ENCODE measurements around the gene SLC23A1. TPM values are rescaled to one million over a fixed set of nuclear protein-coding genes. Genes with fewer than 3 reads are reported as not detected.

SLC23A1 gene
- total RNA-seq, 1 donor from 2014 or later = not detected

DNA sequence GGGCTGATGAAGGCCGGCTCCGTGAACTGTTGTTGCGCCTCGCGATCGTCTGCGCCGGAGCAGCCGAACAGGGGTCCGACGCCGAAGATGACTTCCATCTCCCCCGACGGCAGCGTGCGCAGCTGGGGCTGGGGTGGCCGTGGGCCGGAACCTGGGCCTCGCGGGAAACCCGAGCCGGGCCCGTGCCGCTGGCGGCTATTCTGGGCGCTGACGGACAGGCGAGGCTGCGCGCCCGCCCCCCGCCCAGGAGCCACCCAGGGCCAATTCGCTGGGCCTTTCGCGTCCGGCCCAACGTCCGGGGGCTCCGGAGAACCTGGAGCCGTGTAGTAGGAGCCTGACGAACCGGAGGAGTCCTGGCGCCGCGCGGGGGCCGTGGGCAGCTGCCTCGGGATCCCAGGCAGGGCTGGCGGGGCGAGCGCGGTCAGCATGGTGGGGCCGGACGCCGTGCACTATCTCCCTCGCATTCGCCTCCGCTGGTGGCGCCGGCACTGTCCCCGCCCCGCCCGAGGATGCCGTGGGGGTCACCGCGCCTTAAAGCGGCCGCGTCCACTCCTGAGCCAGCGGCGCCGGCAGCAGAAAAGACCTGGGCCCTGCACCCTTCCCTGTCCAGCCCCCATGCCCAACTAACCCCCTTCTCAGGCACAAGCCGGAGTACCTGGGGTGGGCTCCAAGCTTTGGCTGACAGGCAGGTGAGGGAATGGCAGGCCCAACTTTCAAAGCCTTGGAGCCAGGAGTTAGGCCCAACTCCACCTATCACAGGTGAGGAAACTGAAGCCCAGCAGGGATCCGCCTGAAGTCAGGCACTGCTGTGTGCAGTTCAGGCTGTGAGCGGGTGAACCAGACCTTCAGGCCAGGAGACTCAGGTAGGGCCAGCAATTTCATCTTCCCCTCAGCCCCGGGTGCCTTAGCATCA, 11.8 kb upstream of the SLC23A1 start, which contains the start of gene PROB1:
TSS of gene PROB1 (minus strand) at position 451 of the 913 bp plus-strand sequence. CDS start at position 428, 23 bp downstream.
- Mint-ChIP-seq H3K27me3 (ENCODE audit: low read depth) (peaks cover 57% of the 10 kb centered on the region), H3K36me3 (ENCODE audit: low read depth) (peaks cover 4% of the 10 kb centered on the region), H3K4me3 (peak within 1 kb of the TSS; percentile 73), H3K4me1 (peaks cover 5% of the 10 kb centered on the region), H3K9me3 (no peaks in the 10 kb centered on the region), H3K27ac (ENCODE audit: unreplicated experiment) (no peak within 1 kb of the TSS)
- no peak for DNase-seq (ENCODE audit: low read depth, low spot score)
- TF ChIP-seq, protein P1, sequence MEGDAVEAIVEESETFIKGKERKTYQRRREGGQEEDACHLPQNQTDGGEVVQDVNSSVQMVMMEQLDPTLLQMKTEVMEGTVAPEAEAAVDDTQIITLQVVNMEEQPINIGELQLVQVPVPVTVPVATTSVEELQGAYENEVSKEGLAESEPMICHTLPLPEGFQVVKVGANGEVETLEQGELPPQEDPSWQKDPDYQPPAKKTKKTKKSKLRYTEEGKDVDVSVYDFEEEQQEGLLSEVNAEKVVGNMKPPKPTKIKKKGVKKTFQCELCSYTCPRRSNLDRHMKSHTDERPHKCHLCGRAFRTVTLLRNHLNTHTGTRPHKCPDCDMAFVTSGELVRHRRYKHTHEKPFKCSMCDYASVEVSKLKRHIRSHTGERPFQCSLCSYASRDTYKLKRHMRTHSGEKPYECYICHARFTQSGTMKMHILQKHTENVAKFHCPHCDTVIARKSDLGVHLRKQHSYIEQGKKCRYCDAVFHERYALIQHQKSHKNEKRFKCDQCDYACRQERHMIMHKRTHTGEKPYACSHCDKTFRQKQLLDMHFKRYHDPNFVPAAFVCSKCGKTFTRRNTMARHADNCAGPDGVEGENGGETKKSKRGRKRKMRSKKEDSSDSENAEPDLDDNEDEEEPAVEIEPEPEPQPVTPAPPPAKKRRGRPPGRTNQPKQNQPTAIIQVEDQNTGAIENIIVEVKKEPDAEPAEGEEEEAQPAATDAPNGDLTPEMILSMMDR (conservative IDR thresholded peaks at IDR 0.05) = no peak

DNA sequence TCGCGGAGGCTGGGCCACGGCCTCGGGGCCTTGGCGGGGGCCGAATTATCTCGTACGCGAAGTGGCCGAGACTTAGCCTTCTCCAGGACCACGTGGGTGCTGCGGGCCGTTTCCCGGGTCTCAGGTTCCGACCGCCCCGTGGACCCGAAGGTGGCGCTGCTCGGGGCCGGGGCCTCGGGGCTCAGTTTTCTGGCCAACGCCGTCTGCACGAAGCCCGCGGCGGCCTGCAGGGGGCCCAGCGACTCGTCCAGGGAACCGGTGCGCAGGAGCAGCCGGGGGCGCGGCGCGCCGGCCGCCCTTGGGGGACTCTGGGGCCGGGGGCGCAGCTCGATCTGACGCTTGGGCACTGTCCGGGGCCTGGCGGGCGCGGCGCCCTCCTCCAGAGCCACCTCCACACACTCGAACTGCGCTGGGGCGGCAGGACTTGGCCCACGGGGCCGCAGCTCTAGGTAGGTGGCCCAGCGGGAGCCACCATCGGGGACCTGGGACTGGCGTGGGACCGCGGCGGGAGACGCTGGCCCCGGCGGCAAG, 11.1 kb upstream of the SLC23A1 start:
- H3K9me3 Mint-ChIP-seq = no peaks in the 10 kb centered on the region
- peak; percentile 55 for DNase-seq (ENCODE audit: low read depth, low spot score)
- peaks cover 5% of the 10 kb centered on the region for H3K4me1 Mint-ChIP-seq
- peaks cover 4% of the 10 kb centered on the region for H3K36me3 Mint-ChIP-seq (ENCODE audit: low read depth)
- H3K4me3 Mint-ChIP-seq = no peak overlapping the region
- TF ChIP-seq, protein P1 (conservative IDR thresholded peaks at IDR 0.05) = peak; percentile 63
- peaks cover 57% of the 10 kb centered on the region for H3K27me3 Mint-ChIP-seq (ENCODE audit: low read depth)
- no peak overlapping the region for H3K27ac Mint-ChIP-seq (ENCODE audit: unreplicated experiment)

DNA sequence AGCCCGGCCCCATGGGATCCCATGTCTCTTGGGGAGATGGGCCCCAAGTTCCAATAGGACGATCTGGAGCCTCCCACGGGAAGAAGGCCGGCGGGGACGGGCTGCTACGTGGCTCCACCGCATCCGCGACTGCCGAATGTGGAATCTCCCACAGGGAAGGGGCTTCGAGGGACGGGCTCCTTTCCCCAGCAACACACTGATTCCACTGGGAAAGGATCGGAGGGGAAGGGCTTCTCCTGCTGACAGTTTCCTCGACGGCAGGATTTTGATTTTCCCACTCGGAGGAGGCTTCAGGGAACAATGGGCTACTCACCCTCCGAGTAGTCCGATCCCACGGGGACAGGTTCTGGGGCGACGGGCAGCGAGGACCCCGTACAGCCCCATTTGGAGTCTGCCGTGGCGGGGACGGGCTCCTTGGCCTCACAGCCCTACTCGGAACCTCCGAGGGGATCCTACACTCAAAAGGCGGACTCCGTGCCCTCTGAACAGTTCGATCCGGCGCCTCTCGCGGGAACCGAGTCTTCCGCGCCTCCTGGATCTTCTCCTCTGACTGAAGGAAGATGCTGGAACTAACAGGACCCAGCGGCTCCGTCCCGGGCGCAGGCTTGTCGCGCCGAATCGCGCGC, 10.5 kb upstream of the SLC23A1 start:
- TF ChIP-seq, protein P1 (conservative IDR thresholded peaks at IDR 0.05) = no peak
- no peaks in the 10 kb centered on the region for H3K9me3 Mint-ChIP-seq
- no peak overlapping the region for H3K27ac Mint-ChIP-seq (ENCODE audit: unreplicated experiment)
- H3K4me1 Mint-ChIP-seq = peaks cover 5% of the 10 kb centered on the region
- no peak for DNase-seq (ENCODE audit: low read depth, low spot score)
- peak overlapping the region; percentile 87 for H3K4me3 Mint-ChIP-seq
- peaks cover 57% of the 10 kb centered on the region for H3K27me3 Mint-ChIP-seq (ENCODE audit: low read depth)
- H3K36me3 Mint-ChIP-seq (ENCODE audit: low read depth) = peaks cover 4% of the 10 kb centered on the region

DNA sequence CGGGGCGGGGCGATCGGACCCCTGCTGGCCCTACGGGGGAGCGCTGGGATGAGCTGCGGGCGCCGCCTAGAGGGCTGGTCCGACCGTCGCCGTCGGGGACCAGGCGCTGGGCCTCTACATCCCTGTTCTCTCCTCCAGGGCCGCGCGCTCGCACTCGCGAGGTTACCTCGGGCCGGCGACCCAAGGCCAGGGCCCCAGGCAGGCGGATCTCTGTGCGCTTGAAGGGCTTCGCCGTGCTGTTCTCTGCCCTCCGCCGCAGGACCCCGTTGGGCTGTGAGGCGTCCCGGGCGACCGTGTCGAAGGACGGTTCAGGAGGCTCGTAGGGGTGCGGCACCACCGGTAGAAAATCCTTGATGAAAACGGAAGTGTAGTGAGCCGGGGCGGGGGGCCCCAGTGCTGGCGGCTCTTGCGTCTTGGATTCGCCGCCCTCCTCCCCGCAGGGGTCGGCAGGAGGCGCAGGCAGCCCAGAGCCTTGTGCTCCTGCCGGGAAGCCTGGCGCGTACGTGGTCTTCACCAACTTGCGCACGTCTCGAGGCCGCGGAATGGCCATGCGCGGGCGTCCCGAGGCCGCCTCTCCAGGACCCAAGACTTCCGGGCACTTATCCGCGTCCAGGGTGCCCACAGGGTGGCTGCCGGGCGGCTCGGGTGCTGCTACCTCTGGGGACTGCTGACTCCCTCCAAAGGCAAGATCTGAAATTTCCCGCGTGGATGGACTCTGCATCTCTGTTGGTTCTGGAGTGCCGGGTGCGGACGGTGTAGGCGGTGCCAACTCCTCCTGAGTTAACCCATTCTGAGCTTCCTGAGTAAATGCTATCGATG, 9.8 kb upstream of the SLC23A1 start:
- Mint-ChIP-seq H3K36me3 (ENCODE audit: low read depth) (peaks cover 4% of the 10 kb centered on the region), H3K4me3 (peak overlapping the region; percentile 87), H3K9me3 (no peaks in the 10 kb centered on the region), H3K27me3 (ENCODE audit: low read depth) (peaks cover 57% of the 10 kb centered on the region), H3K4me1 (peaks cover 5% of the 10 kb centered on the region), H3K27ac (ENCODE audit: unreplicated experiment) (no peak overlapping the region)
- TF ChIP-seq, protein P1 (conservative IDR thresholded peaks at IDR 0.05) = peak; percentile 69
- peak; percentile 71 for DNase-seq (ENCODE audit: low read depth, low spot score)

DNA sequence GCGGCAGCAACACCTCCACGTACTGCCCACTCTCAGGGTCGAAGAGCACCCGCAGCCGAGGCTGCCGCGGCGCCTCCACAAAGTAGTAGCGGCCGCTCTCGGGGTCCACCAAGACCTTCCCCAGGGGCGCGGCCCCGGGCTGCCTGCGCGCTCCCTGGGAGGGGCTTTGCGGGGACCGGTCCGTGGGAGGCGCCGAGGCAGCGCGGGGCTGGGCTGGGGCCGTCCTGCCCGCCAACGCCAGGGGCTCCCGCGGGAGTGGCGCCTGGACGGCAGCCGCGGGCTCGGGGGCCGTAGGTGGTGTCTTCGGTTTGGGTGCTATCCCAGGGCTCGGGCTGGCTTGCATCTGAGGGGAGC, 9.2 kb upstream of the SLC23A1 start:
- H3K36me3 Mint-ChIP-seq (ENCODE audit: low read depth) = peaks cover 4% of the 10 kb centered on the region
- no peak overlapping the region for H3K4me3 Mint-ChIP-seq
- H3K27me3 Mint-ChIP-seq (ENCODE audit: low read depth) = peaks cover 57% of the 10 kb centered on the region
- no peak for DNase-seq (ENCODE audit: low read depth, low spot score)
- no peak overlapping the region for H3K27ac Mint-ChIP-seq (ENCODE audit: unreplicated experiment)
- TF ChIP-seq, protein P1 (conservative IDR thresholded peaks at IDR 0.05) = no peak
- H3K4me1 Mint-ChIP-seq = peaks cover 5% of the 10 kb centered on the region
- H3K9me3 Mint-ChIP-seq = no peaks in the 10 kb centered on the region

All from neural crest cell (in vitro differentiated cells).